A549 (cell line): ENCODE data around the gene KMT5C.

Experiments
- CHD4 ChIP-seq: fragments of 200-600 bp; sonication (generic); IDR thresholded peaks from 2 replicates; pipeline ENCODE4 v1.6.1; 2016; ENCODE audit warnings: antibody characterized with exemption, mild to moderate bottlenecking, borderline replicate concordance
- EP300 ChIP-seq, 2 experiments: fragments of >200 bp; sonication (Bioruptor Twin); formaldehyde crosslinking; IDR thresholded peaks; 2 replicates in 1 of 2; 3 replicates in 1 of 2; pipeline ENCODE4 v1.6.1; 2016 to 2017
- FOSL2 ChIP-seq, 2 experiments: fragments of 450-650 bp in 1 of 2; fragments of >200 bp in 1 of 2; sonication (Bioruptor Twin) in 1 of 2; formaldehyde crosslinking; IDR thresholded peaks; 2 replicates each; pipeline versions ENCODE4 v1.5.0 to v1.6.1; 2016 to 2020; ENCODE audit warnings: mild to moderate bottlenecking in 1 of 2, moderate library complexity in 1 of 2
- HOXB13 ChIP-seq: fragments of 250-450 bp; sonication (Bioruptor Pico); IDR thresholded peaks from 2 replicates; pipeline ENCODE4 v1.5.0; 2020; ENCODE audit warnings: low read depth, mild to moderate bottlenecking, moderate library complexity
- JUN ChIP-seq, 2 experiments: fragments of >200 bp; sonication (Bioruptor Twin); formaldehyde crosslinking; IDR thresholded peaks; 2 replicates in 1 of 2; 3 replicates in 1 of 2; pipeline ENCODE4 v1.6.1; 2016 to 2017
- POLR2A ChIP-seq: IDR thresholded peaks from 2 replicates; pipeline ENCODE4 v1.6.1; 2012; ENCODE audit warnings: mild to moderate bottlenecking, low read length
- TFCP2L1 ChIP-seq: fragments of 250-450 bp; sonication (Bioruptor Pico); IDR thresholded peaks from 2 replicates; pipeline ENCODE4 v1.5.0; 2021; ENCODE audit warnings: mild to moderate bottlenecking
- TF ChIP-seq, protein P1 (sequence below): fragments of >200 bp; sonication (Bioruptor Twin); formaldehyde crosslinking; IDR thresholded peaks from 3 replicates; pipeline ENCODE4 v1.5.1; 2016
- TF ChIP-seq, protein P2 (sequence below): fragments of >200 bp; sonication (Bioruptor Twin); formaldehyde crosslinking; IDR thresholded peaks from 3 replicates; pipeline ENCODE4 v1.6.1; 2016
- TF ChIP-seq, protein P3 (sequence below): fragments of 200-600 bp; sonication (generic); IDR thresholded peaks from 2 replicates; pipeline ENCODE4 v1.6.1; 2016; ENCODE audit warnings: antibody characterized with exemption, mild to moderate bottlenecking, moderate library complexity
- TF ChIP-seq, protein P4 (sequence below): IDR thresholded peaks from 2 replicates; pipeline ENCODE4 v1.6.1; 2012; ENCODE audit warnings: low read depth, borderline replicate concordance

DNA sequence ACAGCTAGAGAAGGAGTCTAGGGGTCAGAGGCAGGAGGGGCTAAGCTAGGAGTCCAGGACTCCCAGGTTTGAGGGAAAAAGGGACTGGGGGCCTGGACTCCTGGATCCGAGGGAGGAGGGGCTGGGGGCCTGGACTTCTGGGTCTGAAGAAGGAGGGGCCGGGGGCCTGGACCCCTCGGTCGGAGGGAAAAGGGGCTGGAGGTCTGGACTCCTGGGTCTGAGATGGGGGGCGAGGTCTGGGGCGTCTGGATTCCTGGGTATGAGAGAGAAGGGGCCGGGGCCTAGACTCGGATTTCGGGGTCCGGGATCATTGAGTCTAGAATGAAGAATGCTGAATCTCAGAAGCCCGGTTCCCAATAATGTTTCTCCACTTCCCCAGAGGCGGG lies 37.4 kb upstream of the KMT5C start:
- TF ChIP-seq EP300 (IDR thresholded peaks at IDR 0.05) (no peak), CHD4 (no peak), POLR2A (no peak), JUN (IDR thresholded peaks at IDR 0.05) (no peak), FOSL2 (IDR thresholded peaks at IDR 0.05) (no peak), FOSL2 (CRISPR knock-in tag; IDR thresholded peaks at IDR 0.05) (no peak), TFCP2L1 (CRISPR knock-in tag) (no peak), HOXB13 (CRISPR knock-in tag) (no peak)
- TF ChIP-seq, protein P1, sequence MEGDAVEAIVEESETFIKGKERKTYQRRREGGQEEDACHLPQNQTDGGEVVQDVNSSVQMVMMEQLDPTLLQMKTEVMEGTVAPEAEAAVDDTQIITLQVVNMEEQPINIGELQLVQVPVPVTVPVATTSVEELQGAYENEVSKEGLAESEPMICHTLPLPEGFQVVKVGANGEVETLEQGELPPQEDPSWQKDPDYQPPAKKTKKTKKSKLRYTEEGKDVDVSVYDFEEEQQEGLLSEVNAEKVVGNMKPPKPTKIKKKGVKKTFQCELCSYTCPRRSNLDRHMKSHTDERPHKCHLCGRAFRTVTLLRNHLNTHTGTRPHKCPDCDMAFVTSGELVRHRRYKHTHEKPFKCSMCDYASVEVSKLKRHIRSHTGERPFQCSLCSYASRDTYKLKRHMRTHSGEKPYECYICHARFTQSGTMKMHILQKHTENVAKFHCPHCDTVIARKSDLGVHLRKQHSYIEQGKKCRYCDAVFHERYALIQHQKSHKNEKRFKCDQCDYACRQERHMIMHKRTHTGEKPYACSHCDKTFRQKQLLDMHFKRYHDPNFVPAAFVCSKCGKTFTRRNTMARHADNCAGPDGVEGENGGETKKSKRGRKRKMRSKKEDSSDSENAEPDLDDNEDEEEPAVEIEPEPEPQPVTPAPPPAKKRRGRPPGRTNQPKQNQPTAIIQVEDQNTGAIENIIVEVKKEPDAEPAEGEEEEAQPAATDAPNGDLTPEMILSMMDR, result no peak
- TF ChIP-seq, protein P2, sequence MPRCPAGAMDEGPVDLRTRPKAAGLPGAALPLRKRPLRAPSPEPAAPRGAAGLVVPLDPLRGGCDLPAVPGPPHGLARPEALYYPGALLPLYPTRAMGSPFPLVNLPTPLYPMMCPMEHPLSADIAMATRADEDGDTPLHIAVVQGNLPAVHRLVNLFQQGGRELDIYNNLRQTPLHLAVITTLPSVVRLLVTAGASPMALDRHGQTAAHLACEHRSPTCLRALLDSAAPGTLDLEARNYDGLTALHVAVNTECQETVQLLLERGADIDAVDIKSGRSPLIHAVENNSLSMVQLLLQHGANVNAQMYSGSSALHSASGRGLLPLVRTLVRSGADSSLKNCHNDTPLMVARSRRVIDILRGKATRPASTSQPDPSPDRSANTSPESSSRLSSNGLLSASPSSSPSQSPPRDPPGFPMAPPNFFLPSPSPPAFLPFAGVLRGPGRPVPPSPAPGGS, result no peak
- TF ChIP-seq, protein P3, sequence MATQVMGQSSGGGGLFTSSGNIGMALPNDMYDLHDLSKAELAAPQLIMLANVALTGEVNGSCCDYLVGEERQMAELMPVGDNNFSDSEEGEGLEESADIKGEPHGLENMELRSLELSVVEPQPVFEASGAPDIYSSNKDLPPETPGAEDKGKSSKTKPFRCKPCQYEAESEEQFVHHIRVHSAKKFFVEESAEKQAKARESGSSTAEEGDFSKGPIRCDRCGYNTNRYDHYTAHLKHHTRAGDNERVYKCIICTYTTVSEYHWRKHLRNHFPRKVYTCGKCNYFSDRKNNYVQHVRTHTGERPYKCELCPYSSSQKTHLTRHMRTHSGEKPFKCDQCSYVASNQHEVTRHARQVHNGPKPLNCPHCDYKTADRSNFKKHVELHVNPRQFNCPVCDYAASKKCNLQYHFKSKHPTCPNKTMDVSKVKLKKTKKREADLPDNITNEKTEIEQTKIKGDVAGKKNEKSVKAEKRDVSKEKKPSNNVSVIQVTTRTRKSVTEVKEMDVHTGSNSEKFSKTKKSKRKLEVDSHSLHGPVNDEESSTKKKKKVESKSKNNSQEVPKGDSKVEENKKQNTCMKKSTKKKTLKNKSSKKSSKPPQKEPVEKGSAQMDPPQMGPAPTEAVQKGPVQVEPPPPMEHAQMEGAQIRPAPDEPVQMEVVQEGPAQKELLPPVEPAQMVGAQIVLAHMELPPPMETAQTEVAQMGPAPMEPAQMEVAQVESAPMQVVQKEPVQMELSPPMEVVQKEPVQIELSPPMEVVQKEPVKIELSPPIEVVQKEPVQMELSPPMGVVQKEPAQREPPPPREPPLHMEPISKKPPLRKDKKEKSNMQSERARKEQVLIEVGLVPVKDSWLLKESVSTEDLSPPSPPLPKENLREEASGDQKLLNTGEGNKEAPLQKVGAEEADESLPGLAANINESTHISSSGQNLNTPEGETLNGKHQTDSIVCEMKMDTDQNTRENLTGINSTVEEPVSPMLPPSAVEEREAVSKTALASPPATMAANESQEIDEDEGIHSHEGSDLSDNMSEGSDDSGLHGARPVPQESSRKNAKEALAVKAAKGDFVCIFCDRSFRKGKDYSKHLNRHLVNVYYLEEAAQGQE, result no peak
- TF ChIP-seq, protein P4, sequence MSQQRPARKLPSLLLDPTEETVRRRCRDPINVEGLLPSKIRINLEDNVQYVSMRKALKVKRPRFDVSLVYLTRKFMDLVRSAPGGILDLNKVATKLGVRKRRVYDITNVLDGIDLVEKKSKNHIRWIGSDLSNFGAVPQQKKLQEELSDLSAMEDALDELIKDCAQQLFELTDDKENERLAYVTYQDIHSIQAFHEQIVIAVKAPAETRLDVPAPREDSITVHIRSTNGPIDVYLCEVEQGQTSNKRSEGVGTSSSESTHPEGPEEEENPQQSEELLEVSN, result no peak
